Neural cell (in vitro differentiated cells): ENCODE data around the gene SPATS2L.

Experiments
- EP300 ChIP-seq: fragments of 450-650 bp; conservative IDR thresholded peaks from 2 replicates; pipeline ENCODE4 v1.6.1; 2014; ENCODE audit warnings: antibody characterized with exemption, mild to moderate bottlenecking, moderate library complexity; ENCODE audit not compliant: poor library complexity, severe bottlenecking
- EZH2 ChIP-seq: fragments of 200-600, 300-800 bp; shearing (Covaris generic), sonication (generic); IDR thresholded peaks from 2 replicates; pipeline ENCODE4 v1.6.1; 2014; ENCODE audit warnings: antibody characterized with exemption, low read length, borderline replicate concordance, mild to moderate bottlenecking; ENCODE audit not compliant: insufficient read depth, poor library complexity, severe bottlenecking
- MXI1 ChIP-seq: fragments of 450-650 bp; conservative IDR thresholded peaks from 2 replicates; pipeline ENCODE4 v1.6.1; 2014; ENCODE audit warnings: antibody characterized with exemption, mild to moderate bottlenecking; ENCODE audit not compliant: poor library complexity, severe bottlenecking
- POLR2AphosphoS5 ChIP-seq: IDR thresholded peaks from 2 replicates; pipeline ENCODE4 v1.6.1; 2012
- RAD21 ChIP-seq: fragments of 450-650 bp; conservative IDR thresholded peaks from 2 replicates; pipeline ENCODE4 v1.6.1; 2014; ENCODE audit warnings: antibody characterized with exemption, mild to moderate bottlenecking, moderate library complexity
- SMC3 ChIP-seq: fragments of 450-650 bp; conservative IDR thresholded peaks from 2 replicates; pipeline ENCODE4 v1.6.1; 2014; ENCODE audit warnings: antibody characterized with exemption, mild to moderate bottlenecking, moderate library complexity; ENCODE audit not compliant: poor library complexity
- TF ChIP-seq, protein P1 (sequence below): fragments of 450-650 bp; IDR thresholded peaks from 2 replicates; pipeline ENCODE4 v1.5.1; 2014; ENCODE audit warnings: antibody characterized with exemption, mild to moderate bottlenecking, moderate library complexity; ENCODE audit not compliant: poor library complexity, severe bottlenecking
- TF ChIP-seq, protein P2 (sequence below): IDR thresholded peaks from 2 replicates; pipeline ENCODE4 v1.6.1; 2012; ENCODE audit warnings: borderline replicate concordance

DNA sequence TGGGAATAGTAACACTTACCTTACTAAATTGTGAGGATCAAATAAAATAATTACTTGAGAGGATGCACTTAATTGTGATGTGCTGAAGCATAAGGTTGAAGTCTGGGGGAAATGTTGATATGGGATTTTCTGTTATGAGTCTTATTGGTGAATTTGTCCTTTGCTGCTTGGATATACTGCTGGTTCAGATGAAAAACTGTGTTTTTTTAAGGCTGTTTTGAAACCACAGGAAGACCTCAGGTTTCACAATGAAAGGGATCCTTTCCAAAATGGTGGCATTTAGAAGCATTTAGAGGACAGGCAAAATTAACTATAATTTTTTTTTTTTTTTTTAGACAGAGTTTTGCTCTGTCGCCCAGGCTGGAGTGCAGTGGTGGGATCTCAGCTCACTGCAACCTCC is 34.9 kb downstream of the SPATS2L start:
- TF ChIP-seq, protein P1, sequence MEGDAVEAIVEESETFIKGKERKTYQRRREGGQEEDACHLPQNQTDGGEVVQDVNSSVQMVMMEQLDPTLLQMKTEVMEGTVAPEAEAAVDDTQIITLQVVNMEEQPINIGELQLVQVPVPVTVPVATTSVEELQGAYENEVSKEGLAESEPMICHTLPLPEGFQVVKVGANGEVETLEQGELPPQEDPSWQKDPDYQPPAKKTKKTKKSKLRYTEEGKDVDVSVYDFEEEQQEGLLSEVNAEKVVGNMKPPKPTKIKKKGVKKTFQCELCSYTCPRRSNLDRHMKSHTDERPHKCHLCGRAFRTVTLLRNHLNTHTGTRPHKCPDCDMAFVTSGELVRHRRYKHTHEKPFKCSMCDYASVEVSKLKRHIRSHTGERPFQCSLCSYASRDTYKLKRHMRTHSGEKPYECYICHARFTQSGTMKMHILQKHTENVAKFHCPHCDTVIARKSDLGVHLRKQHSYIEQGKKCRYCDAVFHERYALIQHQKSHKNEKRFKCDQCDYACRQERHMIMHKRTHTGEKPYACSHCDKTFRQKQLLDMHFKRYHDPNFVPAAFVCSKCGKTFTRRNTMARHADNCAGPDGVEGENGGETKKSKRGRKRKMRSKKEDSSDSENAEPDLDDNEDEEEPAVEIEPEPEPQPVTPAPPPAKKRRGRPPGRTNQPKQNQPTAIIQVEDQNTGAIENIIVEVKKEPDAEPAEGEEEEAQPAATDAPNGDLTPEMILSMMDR, result no peak
- TF ChIP-seq EP300 (no peak), MXI1 (no peak), SMC3 (no peak), POLR2AphosphoS5 (no peak), RAD21 (no peak), EZH2 (no peak)
- TF ChIP-seq, protein P2, sequence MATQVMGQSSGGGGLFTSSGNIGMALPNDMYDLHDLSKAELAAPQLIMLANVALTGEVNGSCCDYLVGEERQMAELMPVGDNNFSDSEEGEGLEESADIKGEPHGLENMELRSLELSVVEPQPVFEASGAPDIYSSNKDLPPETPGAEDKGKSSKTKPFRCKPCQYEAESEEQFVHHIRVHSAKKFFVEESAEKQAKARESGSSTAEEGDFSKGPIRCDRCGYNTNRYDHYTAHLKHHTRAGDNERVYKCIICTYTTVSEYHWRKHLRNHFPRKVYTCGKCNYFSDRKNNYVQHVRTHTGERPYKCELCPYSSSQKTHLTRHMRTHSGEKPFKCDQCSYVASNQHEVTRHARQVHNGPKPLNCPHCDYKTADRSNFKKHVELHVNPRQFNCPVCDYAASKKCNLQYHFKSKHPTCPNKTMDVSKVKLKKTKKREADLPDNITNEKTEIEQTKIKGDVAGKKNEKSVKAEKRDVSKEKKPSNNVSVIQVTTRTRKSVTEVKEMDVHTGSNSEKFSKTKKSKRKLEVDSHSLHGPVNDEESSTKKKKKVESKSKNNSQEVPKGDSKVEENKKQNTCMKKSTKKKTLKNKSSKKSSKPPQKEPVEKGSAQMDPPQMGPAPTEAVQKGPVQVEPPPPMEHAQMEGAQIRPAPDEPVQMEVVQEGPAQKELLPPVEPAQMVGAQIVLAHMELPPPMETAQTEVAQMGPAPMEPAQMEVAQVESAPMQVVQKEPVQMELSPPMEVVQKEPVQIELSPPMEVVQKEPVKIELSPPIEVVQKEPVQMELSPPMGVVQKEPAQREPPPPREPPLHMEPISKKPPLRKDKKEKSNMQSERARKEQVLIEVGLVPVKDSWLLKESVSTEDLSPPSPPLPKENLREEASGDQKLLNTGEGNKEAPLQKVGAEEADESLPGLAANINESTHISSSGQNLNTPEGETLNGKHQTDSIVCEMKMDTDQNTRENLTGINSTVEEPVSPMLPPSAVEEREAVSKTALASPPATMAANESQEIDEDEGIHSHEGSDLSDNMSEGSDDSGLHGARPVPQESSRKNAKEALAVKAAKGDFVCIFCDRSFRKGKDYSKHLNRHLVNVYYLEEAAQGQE, result no peak
